Endometrial microvascular endothelial cells (primary cell): ENCODE results near the gene NFIA. TPM values are rescaled to one million over a fixed set of nuclear protein-coding genes. Genes with fewer than 3 reads are reported as not detected.

Experiments used
- in situ Hi-C: cut with HindIII; loops from 2 replicates; pipeline ENCODE4 v1.10.0; 2017; ENCODE audit warnings: low sequenced_read_pairs, low pct_unique_long_range_greater_than_20kb; ENCODE audit errors: inconsistent ontology term
- total RNA-seq: library from RNA; depleted of rRNA; stranded (reverse); fragments of >200 nt; gene quantifications from one replicate; pipeline ENCODE4 v1.2.3, GENCODE V29; 2015; ENCODE audit errors: inconsistent ontology term

The NFIA gene
- total RNA-seq, 1 donor from 2014 or later, result 17.4 TPM

DNA sequence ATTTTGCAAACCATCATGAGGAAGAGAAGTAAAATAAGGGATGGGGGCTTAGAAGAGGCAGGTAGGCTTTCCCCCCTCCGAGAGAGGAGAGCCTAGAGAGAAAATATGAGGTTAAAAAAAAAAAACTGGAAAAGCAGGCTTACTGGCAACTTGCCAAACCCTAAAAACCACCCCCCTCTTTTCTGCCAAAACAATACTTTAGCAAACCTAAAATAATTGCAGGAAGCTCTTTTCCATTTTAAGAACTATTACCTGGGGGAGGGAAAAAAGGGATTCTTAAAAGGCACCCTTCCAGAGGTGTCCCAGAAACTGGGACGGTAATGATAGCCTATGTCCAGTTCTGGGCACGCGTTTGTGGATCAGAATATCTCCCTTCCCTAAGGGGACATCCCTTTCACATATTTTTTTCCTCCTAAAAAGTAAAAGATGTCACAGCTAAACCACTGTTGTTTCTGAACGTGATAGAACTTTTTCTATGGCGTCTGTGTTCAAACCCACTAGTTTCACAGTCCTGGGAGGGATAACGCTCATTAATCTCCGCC lies 1.1 kb upstream of the NFIA start:
- in situ Hi-C loops, result loop anchor here (25.0 kb wide), 1 partner anchor 381 kb away; no protein-coding TSS in a partner anchor

DNA sequence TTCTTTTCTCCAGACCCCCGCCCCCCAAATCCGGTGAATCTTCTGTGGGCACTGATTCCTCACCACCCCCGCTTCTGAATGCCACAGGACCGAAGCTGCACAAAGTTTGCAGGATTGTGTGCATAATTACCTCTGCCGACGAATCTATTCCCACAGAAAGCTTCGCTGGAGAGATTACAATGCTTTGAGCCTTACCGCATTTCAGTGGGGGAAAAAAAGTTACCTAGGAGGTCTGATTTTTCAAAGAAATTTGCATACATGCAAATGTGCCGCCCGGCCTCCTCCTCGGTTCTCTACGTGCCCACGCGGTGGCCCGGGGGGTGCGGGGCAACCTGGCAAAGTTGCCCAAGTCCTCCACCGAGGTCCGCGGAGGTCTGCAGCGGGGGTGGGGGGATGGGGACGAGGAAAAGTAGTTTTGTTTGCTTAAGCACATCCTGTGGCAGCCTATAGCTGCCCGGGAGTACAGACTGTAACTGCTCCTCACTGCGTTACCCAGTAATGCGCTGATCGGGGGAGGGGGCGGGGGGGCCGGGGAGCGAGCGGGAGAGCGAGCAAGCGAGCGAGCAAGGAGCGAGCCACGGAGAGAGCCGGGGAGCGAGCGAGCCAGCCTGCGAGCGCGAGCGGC lies 563 bp upstream of the NFIA start:
- in situ Hi-C loops, result loop anchor here (25.0 kb wide), 1 partner anchor 381 kb away; no protein-coding TSS in a partner anchor

DNA sequence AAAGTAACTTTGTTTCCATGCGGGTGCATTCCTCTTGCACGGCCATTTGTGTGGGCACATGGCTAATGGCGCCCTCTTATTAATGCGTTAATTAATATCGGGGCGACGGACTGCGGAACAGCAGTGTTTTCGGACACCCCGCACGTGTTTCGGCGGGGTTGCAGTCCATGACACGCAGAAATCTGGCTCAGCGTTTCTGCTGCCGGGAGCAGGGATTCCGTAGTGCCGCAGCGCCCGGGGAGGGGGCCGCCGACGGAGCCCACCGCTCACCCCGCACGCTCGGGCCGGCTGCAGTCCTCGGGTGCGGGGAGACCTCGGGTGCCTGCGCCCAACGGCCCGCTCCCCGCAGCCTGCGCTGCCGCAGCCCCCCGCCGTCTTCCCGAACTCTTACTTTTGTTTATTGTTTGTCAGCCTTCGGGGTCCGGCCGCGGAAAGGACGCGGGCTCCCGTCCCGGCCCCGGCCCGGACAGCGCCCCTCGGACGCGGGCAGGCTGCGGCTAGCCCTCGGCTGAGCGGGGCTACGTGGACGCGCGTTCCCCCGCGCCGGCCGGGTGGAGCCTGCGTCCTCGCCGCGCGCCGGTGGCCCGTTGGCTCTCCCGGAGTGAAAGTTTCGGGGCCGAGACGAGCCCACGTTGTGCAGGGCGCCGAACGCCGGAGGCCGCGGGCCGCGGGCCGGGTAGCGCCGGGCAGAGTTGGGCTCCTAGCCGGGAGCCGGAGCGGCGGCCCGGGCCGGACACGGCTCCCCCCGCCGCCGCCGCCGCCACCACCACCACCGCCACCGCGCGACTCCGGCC lies 849 bp downstream of the NFIA start:
- in situ Hi-C loops, result loop anchor here (25.0 kb wide), 1 partner anchor 379 kb away; no protein-coding TSS in a partner anchor

DNA sequence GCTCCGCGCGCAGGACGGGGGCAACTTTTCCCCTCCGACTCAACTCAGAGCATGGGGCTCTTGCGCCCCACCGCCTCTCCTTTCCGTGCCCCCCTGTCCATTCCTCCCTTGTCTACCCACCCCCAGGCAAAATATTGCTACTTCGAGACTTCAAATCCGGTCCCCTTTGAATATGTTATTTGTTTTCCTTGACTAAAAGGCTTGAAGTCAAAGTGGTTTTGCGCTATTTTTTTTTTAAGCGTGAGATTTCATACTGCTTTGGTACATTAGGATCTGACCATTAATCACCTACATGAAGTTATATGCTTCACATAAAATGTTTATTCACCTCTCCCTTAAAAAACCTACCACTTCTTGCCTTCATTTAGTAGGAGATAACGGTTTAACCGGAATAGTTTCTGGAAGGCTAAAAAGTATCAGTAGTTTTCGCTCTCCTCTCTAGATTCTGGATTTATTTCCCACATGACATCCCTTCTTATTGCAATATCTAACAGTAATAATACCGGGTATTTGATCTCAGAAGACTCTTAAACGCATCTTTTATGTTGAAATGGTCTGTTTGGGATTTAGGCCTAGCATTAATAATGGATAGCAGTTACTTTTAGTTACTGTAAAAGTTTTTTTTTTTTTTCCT lies 1.6 kb downstream of the NFIA start:
- in situ Hi-C loops, result loop anchor here (25.0 kb wide), 1 partner anchor 378 kb away; no protein-coding TSS in a partner anchor

DNA sequence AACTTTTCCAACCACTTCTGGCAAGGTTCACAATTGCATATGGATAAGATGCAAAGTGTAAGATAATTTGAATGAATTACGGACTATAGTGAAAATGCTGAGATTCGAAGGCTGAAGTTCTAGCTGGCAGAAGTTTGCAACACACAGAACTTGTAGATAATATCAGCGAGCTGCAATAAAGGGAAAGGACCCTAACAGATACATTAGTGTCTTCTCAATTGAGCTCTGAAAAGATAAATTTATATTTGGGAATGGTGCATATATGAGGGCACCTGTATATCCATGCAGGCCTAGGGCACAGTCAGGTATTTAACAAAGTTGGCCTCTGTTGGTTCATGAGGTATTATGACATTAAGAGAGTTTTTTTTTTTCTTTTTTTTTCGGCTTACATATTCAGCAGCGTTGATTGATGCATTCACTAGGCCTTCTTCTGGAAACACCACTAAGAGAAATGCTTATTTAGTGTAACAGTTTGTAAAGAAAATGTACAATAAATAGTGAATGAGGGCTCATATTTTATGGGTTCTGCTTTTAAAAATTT lies 2.2 kb downstream of the NFIA start:
- in situ Hi-C loops, result loop anchor here (25.0 kb wide), 1 partner anchor 378 kb away; no protein-coding TSS in a partner anchor

DNA sequence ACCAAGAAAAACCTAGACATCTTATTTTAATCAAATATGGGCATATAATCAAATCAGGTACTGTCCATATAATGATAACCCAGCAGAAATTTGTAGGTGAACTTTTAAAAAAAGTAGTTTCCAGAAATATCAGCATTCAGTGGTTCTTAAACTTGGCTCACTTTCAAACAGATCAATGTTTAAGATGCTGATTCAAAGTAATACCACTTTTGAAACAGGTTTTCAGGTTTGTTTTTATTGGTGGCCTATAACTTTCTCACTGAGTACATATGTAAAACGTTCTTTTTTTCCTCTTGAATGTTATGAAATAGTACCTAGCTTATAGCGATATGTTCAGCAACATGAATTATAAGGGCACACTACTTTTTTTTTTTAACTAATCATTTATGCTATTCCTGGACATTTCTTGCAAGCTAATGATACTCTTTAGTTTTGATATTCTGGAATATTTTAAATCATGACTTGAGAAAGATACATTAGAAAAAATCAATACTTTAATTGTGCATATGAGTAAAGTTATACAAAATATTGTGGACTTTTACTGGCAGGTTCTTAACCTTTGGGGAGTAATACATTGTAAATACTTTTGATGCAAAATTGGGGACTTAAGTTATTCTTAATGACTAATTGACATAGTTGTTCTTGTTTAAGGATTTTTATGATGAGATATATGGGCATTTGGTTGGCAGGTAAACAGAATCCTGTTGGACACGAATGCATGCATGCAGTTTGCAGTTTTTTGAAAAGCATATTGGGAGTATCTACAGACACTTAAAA lies 3.0 kb downstream of the NFIA start:
- in situ Hi-C loops, result loop anchor here (25.0 kb wide), 1 partner anchor 377 kb away; no protein-coding TSS in a partner anchor

DNA sequence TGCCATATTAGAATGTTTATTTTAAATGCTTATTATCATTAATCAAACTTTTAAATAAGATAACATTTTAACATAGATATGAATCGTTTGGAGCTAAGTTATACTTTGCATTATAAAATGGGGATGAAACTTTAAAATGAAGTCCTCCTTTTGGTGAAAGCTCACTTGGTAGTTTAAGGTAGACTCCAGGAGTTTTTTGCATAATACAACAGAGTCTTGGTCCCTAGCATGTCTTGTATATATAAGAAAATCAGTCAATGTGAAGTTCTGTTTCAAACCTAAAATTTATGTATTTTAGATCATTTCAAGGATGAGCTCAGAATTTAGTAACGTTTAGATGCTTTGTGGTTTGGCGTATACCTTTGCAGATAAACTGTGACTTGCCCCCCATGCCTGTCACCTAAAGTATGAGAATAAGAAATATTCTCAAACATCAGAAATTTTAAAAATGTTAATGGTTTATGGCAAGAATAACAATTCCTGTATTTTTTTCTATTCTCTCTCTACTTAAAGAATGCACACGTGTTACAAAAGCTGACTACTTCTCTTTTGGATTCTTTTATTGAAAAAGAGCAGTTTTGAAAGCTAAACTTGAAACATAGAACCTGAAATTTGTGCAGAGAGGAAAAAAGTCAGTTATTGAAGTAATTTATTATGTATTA lies 3.8 kb downstream of the NFIA start:
- in situ Hi-C loops, result loop anchor here (25.0 kb wide), 1 partner anchor 376 kb away; no protein-coding TSS in a partner anchor

DNA sequence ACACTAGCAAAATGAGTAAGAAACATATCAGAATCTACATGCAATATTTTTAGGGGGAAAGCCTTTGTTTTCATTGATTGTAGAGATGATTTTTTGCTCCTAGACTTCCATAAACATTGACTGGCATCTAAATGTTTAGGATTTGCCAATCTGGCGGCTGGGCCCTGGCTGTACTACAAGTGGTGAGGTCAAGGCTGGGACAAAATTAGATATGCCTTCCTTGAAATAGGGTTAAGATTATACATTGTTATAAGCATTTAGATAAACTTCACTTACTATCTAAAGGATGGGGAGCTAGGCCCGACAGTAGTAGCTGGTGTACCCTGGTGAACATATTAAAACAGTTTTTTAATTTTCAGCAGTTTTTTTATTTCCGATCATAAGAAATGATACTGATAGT lies 5.2 kb downstream of the NFIA start:
- in situ Hi-C loops, result loop anchor here (25.0 kb wide), 1 partner anchor 375 kb away; no protein-coding TSS in a partner anchor

DNA sequence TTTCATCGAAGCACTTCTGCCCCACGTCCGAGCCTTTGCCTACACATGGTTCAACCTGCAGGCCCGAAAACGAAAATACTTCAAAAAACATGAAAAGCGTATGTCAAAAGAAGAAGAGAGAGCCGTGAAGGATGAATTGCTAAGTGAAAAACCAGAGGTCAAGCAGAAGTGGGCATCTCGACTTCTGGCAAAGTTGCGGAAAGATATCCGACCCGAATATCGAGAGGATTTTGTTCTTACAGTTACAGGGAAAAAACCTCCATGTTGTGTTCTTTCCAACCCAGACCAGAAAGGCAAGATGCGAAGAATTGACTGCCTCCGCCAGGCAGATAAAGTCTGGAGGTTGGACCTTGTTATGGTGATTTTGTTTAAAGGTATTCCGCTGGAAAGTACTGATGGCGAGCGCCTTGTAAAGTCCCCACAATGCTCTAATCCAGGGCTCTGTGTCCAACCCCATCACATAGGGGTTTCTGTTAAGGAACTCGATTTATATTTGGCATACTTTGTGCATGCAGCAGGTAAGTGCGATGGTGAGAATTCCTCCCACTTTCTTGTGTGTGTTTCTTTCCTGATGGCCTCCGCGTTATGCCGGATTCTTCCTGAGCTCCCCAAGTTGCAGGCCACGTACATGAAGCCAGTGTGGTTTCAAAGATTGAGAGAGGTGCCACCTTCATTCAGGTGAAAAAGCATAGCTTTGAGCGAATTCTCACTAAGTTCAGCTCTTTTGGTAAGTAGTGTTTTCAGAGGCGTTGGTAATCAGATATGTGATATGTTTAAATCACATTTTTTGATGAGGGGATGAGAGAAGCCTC lies 6.0 kb downstream of the NFIA start:
- in situ Hi-C loops, result loop anchor here (25.0 kb wide), 1 partner anchor 374 kb away; no protein-coding TSS in a partner anchor

DNA sequence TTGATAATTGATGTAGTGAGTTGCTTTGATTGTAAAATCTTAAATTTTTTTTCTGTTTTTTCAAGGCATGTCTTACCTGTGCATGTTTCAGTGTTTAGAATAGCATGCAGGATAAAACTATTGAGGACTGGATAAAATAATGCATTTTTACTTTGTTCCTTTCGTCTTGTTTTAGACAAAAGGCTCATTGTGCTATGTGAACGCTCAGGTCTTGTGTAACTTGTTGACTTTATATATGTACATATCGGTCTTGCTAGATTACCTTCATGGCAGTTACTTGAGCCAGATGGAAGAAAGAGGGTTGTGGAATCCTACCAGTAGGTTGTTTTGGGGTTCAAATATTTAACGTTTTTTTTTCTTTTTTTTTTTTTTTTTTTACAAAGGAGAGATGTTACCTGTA lies 7.0 kb downstream of the NFIA start:
- in situ Hi-C loops, result loop anchor here (25.0 kb wide), 1 partner anchor 373 kb away; no protein-coding TSS in a partner anchor

DNA sequence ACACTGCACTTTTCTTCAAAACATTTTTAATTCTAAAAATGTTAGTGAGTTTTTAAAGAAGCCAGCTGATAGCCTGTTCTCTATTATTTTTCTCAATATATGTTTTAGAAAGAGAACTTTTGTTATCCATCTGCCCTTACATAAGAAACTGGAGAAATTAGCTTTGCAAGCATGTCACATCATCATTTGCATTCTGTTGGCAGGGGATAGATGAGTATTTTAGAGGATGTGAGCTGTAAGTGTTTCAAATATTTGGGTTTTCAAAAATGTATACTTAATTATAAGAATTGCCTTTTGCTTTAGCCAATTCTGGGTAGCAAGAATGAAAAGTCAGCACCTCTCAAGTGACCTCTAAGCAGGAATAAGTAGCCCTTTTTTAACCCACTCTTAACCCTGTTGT lies 7.4 kb downstream of the NFIA start:
- in situ Hi-C loops, result loop anchor here (25.0 kb wide), 1 partner anchor 373 kb away; no protein-coding TSS in a partner anchor

DNA sequence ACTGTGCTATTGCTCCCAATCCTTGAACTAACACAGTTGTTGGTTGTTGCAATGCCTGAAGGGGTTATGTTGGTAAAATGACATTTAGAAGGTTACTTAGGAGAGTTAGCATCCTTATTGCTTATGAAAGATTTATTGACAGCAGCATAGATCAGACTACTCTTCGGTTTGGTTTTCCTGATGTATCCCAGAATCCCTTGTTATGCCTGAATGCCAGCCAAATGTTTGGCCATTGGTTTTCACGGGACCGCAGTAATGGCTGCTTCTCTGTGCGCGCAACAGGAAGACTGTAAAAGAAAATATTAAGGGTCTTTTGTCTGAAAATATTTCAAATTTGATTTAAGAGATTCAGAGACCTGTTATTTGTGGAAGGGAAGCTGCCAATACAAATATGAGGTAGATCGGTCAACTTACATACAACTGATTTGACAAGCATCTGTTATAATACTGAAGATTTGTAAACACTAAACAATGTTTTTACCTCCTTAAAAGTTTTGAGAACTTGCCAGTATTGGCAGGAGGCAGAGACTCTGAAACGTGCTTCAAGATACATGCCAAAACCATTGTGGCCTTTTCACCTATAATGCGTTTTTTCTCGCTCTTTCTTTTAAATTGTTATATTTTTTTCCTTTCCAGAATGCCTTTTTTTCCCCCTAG lies 8.3 kb downstream of the NFIA start:
- in situ Hi-C loops, result loop anchor here (25.0 kb wide), 1 partner anchor 372 kb away; no protein-coding TSS in a partner anchor

DNA sequence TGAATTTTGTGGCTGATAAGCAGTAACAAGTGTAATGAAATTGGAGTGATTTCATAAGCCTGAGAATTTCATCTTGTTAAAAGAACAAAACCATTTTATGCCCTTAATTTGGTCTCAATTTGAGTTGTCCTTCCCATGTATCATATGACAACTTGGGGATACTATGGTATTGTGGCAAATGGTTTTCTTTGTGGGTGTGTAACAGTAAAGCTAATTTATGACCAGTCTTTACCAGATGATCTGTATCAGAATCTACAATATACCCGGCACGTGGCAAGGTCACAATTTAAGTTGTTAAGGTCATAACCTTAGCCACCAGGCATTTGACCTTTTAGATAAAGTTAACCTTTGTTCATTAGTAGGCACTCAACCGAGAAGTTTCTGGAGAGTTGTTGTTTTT lies 9.1 kb downstream of the NFIA start:
- in situ Hi-C loops, result loop anchor here (25.0 kb wide), 1 partner anchor 371 kb away; no protein-coding TSS in a partner anchor

DNA sequence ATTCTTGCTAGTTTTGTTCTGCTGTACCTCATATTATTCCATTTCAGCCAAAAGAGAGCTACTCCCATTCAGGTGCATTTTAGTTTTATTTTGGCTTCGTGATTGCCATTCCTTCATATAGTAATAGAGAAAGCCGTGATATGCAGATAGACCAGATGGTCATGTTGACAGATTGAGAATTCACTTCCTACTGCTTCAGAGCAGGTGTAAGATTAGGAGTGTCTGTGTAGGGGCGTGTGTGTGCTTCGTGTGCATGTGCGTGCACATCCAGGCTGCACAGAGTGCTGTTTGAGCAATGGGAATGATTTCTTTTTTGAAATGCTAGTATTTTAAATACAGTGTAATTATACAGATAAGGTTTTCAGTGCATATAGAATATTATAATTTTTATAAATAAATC lies 10.3 kb downstream of the NFIA start:
- in situ Hi-C loops, result loop anchor here (25.0 kb wide), 1 partner anchor 370 kb away; no protein-coding TSS in a partner anchor

DNA sequence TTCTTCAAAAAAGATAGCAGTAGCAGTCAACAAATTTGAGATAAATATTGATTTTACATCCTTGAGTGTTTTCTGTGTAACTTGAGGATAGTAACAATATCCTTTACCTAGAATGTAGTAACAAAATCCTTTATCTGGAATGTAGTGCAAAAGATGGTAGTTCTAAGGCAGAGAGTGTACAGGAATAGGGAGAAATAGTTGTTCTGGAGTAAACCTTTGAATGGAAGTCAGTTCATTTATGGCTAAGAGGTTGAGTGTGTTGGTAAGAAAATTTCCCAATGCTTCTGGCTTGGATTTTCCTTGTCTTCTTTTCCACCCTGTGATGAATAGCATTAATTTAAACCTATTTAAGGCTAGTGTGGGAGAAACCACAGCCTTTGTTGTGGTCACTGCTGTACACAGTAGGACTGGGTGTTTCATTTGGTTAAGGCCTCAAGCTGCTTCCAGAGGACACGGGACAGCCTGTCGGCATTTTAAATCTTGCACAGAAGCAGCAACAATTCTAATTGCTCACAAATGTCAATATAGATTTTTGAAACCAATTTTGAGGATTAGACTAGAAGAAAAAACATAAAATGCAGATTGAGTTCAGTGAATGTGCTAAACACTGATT lies 11.3 kb downstream of the NFIA start:
- in situ Hi-C loops, result loop anchor here (25.0 kb wide), 1 partner anchor 369 kb away; no protein-coding TSS in a partner anchor
